ENCODE data around the gene UBE2M. TPM values are rescaled to one million over a fixed set of nuclear protein-coding genes. Genes with fewer than 3 reads are reported as not detected.

UBE2M gene
- total RNA-seq, 1 donor from 2014 or later: 81.9 TPM

- Mint-ChIP-seq H3K9me3 (no peaks in the 10 kb centered on the region), H3K4me1 (ENCODE audit: unreplicated experiment) (peaks cover 21% of the 10 kb centered on the region), H3K27ac (peak overlapping the region; percentile 98), H3K36me3 (peaks cover 5% of the 10 kb centered on the region), H3K4me3 (no peak overlapping the region), H3K27me3 (no peaks in the 10 kb centered on the region)
- no peak for DNase-seq (ENCODE audit: extremely low spot score, unreplicated experiment)
- TF ChIP-seq, protein P1, sequence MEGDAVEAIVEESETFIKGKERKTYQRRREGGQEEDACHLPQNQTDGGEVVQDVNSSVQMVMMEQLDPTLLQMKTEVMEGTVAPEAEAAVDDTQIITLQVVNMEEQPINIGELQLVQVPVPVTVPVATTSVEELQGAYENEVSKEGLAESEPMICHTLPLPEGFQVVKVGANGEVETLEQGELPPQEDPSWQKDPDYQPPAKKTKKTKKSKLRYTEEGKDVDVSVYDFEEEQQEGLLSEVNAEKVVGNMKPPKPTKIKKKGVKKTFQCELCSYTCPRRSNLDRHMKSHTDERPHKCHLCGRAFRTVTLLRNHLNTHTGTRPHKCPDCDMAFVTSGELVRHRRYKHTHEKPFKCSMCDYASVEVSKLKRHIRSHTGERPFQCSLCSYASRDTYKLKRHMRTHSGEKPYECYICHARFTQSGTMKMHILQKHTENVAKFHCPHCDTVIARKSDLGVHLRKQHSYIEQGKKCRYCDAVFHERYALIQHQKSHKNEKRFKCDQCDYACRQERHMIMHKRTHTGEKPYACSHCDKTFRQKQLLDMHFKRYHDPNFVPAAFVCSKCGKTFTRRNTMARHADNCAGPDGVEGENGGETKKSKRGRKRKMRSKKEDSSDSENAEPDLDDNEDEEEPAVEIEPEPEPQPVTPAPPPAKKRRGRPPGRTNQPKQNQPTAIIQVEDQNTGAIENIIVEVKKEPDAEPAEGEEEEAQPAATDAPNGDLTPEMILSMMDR (conservative IDR thresholded peaks at IDR 0.05): no peak
These were observed 41.2 kb downstream of the UBE2M start for GRCh38 chr19:58516964-58517833.

DNA sequence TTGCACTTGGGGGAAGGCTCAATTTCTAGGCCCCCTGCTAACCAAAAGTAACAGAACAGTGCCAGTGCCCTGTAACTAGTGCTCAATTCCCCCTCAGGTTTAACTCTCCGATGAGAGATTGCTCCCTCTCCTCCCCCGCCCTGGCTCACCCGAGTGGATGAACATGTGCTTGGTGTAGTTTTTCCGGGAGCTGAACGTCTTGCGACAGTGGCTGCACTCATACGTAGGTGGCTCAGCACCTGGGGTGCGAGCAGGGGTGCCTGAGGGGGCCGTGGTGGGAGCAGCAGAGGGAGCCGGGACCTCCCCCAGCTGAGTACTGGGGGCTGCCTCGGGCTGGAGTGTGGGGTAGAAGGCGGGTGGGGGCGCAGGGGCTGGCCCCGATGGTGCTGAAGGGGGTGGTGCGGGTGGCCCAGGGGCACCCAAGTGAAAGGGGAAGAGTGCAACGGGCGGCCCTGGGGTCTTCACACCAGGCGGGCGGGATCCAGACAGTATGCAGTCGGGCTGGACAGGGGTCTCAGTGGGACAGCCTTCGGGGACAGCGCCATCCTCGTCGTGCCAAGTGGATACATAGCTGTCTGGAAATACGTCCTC lies 42.1 kb downstream of the UBE2M start:
- Mint-ChIP-seq H3K27me3 (no peaks in the 10 kb centered on the region), H3K36me3 (peaks cover 5% of the 10 kb centered on the region), H3K4me3 (peak overlapping the region; percentile 58), H3K27ac (no peak overlapping the region), H3K9me3 (no peaks in the 10 kb centered on the region), H3K4me1 (ENCODE audit: unreplicated experiment) (peaks cover 21% of the 10 kb centered on the region)
- DNase-seq (ENCODE audit: extremely low spot score, unreplicated experiment): no peak
- TF ChIP-seq, protein P1 (conservative IDR thresholded peaks at IDR 0.05): no peak

GRCh38 chr19:58515259-58515658 lies 43.2 kb downstream of the UBE2M start:
- TF ChIP-seq, protein P1 (conservative IDR thresholded peaks at IDR 0.05): no peak
- peaks cover 5% of the 10 kb centered on the region for H3K36me3 Mint-ChIP-seq
- peak overlapping the region; percentile 73 for H3K27ac Mint-ChIP-seq
- peak overlapping the region; percentile 58 for H3K4me3 Mint-ChIP-seq
- H3K9me3 Mint-ChIP-seq: no peaks in the 10 kb centered on the region
- peaks cover 17% of the 10 kb centered on the region for H3K4me1 Mint-ChIP-seq (ENCODE audit: unreplicated experiment)
- no peaks in the 10 kb centered on the region for H3K27me3 Mint-ChIP-seq
- DNase-seq (ENCODE audit: extremely low spot score, unreplicated experiment): no peak

- no peak for DNase-seq (ENCODE audit: extremely low spot score, unreplicated experiment)
- Mint-ChIP-seq H3K4me1 (ENCODE audit: unreplicated experiment) (peaks cover 13% of the 10 kb centered on the region), H3K36me3 (peaks cover 5% of the 10 kb centered on the region), H3K9me3 (no peaks in the 10 kb centered on the region), H3K27me3 (no peaks in the 10 kb centered on the region), H3K27ac (peak overlapping the region; percentile 70), H3K4me3 (peak overlapping the region; percentile 87)
- TF ChIP-seq, protein P1 (conservative IDR thresholded peaks at IDR 0.05): no peak
These were observed 43.8 kb downstream of the UBE2M start for GRCh38 chr19:58514564-58515022.

DNA sequence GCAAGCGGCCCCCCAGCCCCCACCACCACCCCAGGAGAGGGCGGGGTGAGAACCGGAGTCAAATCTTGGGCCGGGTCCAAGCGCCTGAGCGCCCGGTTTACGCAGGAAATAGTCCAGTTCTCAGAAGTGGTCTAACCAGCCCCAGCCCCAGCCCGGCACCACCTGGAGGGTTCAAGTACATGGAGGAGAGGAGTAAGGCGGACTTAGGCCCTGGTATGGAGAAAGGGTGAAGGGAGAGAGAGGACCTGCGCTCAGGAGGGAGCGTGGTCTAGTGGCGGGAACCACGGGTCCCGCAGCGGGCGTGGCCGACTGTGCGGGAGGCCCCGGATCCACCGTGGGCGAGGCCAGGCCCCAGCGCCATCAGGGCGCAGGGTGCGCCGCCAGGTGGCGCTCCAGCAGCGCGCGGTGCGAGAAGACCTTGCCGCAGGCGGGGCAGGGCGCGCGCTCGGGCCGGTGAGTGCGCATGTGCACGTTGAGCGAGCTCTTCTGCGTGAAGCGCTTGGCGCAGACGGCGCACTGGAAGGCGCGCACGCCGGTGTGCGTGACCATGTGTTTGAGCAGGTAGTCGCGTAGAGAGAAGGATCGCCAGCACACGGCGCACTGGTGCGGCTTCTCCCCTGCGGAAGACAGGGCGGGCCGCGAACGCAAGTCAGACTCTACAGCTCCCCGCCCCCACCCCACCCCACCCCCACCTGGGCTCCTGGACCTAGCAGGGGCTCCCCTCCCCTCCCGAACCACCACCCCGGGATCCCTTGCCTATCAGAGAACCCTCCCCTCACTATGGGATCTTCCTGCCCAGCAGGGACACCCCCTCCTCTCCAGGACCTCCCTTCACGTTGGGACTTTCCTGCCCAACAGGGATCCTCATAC lies 44.5 kb downstream of the UBE2M start:
- H3K4me3 Mint-ChIP-seq: peak overlapping the region; percentile 87
- peaks cover 11% of the 10 kb centered on the region for H3K4me1 Mint-ChIP-seq (ENCODE audit: unreplicated experiment)
- no peaks in the 10 kb centered on the region for H3K27me3 Mint-ChIP-seq
- peak overlapping the region; percentile 70 for H3K27ac Mint-ChIP-seq
- TF ChIP-seq, protein P1 (conservative IDR thresholded peaks at IDR 0.05): peak; percentile 98
- H3K9me3 Mint-ChIP-seq: no peaks in the 10 kb centered on the region
- DNase-seq (ENCODE audit: extremely low spot score, unreplicated experiment): peak; percentile 96
- peaks cover 5% of the 10 kb centered on the region for H3K36me3 Mint-ChIP-seq
